Prostate gland (tissue), 2 donors: ENCODE data around the gene LTF. TPM values are rescaled to one million over a fixed set of nuclear protein-coding genes. Genes with fewer than 3 reads are reported as not detected.

Source experiments
- DNase-seq: peaks from one replicate; pipeline ENCODE4 v3.0.0-alpha.2; 2019; ENCODE audit warnings: low spot score
- H3K27ac ChIP-seq, 2 donors: fragments of 200-600 bp; sonication (generic); 2 replicates each; pipeline ENCODE4 v1.5.1; 2017 to 2019
- H3K27me3 ChIP-seq: fragments of 200-600 bp; sonication (generic); replicated peaks from 2 replicates; pipeline ENCODE4 v1.5.1; 2019; ENCODE audit not compliant: insufficient read depth
- H3K36me3 ChIP-seq, 2 donors: fragments of 200-600 bp; sonication (generic); 1 replicate in 1 of 2; 2 replicates in 1 of 2; pipeline versions ENCODE4 v1.5.1 to v1.8.1; 2017 to 2019
- H3K4me1 ChIP-seq: fragments of 200-600 bp; sonication (generic); replicated peaks from 2 replicates; pipeline ENCODE4 v1.5.1; 2019
- H3K4me3 ChIP-seq, 2 donors: fragments of 200-600 bp; sonication (generic); 2 replicates each; pipeline ENCODE4 v1.5.1; 2017 to 2019
- H3K9me3 ChIP-seq: fragments of 200-600 bp; sonication (generic); 2 replicates; pipeline ENCODE4 v1.5.1; 2017
- CTCF ChIP-seq, 4 experiments: fragments of 200-600 bp in 2 of 4; fragments of 450-650 bp in 2 of 4; sonication (generic) in 2 of 4; IDR thresholded peaks; 1 replicate in 3 of 4; 2 replicates in 1 of 4; pipeline ENCODE4 v1.5.1; 2016 to 2019; ENCODE audit warnings: antibody characterized with exemption in 4 of 4, mild to moderate bottlenecking in 2 of 4, moderate library complexity in 2 of 4
- POLR2A ChIP-seq: fragments of 450-650 bp; IDR thresholded peaks from one replicate; pipeline ENCODE4 v1.6.1; 2016; ENCODE audit warnings: antibody characterized with exemption, mild to moderate bottlenecking
- POLR2AphosphoS5 ChIP-seq: sonication (generic); formaldehyde crosslinking; IDR thresholded peaks from one replicate; pipeline ENCODE4 v1.6.1; 2017; ENCODE audit warnings: antibody characterized with exemption
- WGBS: methylation state at CpG from one replicate; pipeline ENCODE4 v1.1.5; 2018; 5-methylcytosine and 5-hydroxymethylcytosine counted together
- intact Hi-C: fragments of 100-400 bp; cut with DNase I; formaldehyde crosslinking; loops from one replicate; pipeline ENCODE4 v1.14.2; 2022
- total RNA-seq, 2 donors: library from RNA; depleted of rRNA; stranded (reverse); fragments of >200 nt; gene quantifications; one replicate each; pipeline ENCODE4 v1.1.0, GENCODE V29; 2016

LTF gene
- total RNA-seq, 2 donors from 2014 or later = 22.6 to 130 TPM

- Histone ChIP-seq H3K4me3 (no peak overlapping the region), H3K9me3 (no peaks in the 10 kb centered on the region), H3K36me3 (no peaks in the 10 kb centered on the region), H3K4me1 (no peaks in the 10 kb centered on the region), H3K27me3 (no peaks in the 10 kb centered on the region), H3K27ac (no peak overlapping the region)
- 92% methylated on average over 3 of the region's 3 CpGs for WGBS
- TF ChIP-seq CTCF (IDR thresholded peaks at IDR 0.05) (no peak), POLR2A (no peak), POLR2AphosphoS5 (no peak)
- intact Hi-C loops = no loop called here
- DNase-seq = no peak
Measured at GRCh38 chr3:46506526-46506925, 41.8 kb upstream of the LTF start.

- H3K27me3 ChIP-seq = no peaks in the 10 kb centered on the region
- DNase-seq = no peak
- H3K4me1 ChIP-seq = no peaks in the 10 kb centered on the region
- intact Hi-C loops = no loop called here
- TF ChIP-seq POLR2AphosphoS5 = no peak
- TF ChIP-seq CTCF (IDR thresholded peaks at IDR 0.05) = no peak
- TF ChIP-seq POLR2A = no peak
- H3K27ac ChIP-seq = no peak overlapping the region
- H3K36me3 ChIP-seq = no peaks in the 10 kb centered on the region
- no peaks in the 10 kb centered on the region for H3K9me3 ChIP-seq
- 83% methylated on average over 10 of the region's 10 CpGs for WGBS
- H3K4me3 ChIP-seq = no peak overlapping the region
Measured at GRCh38 chr3:46505953-46506352, 41.2 kb upstream of the LTF start.

- no peak overlapping the region for H3K27ac ChIP-seq
- H3K9me3 ChIP-seq = no peaks in the 10 kb centered on the region
- intact Hi-C loops = no loop called here
- TF ChIP-seq CTCF (IDR thresholded peaks at IDR 0.05) (no peak), POLR2A (no peak), POLR2AphosphoS5 (no peak)
- no peaks in the 10 kb centered on the region for H3K27me3 ChIP-seq
- H3K36me3 ChIP-seq = no peaks in the 10 kb centered on the region
- WGBS = 54% methylated on average over 5 of the region's 5 CpGs
- DNase-seq = no peak
- no peak overlapping the region for H3K4me3 ChIP-seq
- no peaks in the 10 kb centered on the region for H3K4me1 ChIP-seq
Measured at GRCh38 chr3:46504789-46505188, 40.1 kb upstream of the LTF start.

GRCh38 chr3:46503200-46503874 is 38.6 kb upstream of the LTF start:
- no peak for DNase-seq
- TF ChIP-seq POLR2A = no peak
- TF ChIP-seq CTCF (IDR thresholded peaks at IDR 0.05) = no peak
- TF ChIP-seq POLR2AphosphoS5 = no peak
- 75% methylated on average over 7 of the region's 7 CpGs for WGBS
- intact Hi-C loops = no loop called here
- H3K27me3 ChIP-seq = no peaks in the 10 kb centered on the region
- H3K36me3 ChIP-seq = no peaks in the 10 kb centered on the region
- no peak overlapping the region for H3K4me3 ChIP-seq
- H3K9me3 ChIP-seq = no peaks in the 10 kb centered on the region
- no peaks in the 10 kb centered on the region for H3K4me1 ChIP-seq
- H3K27ac ChIP-seq = no peak overlapping the region

GRCh38 chr3:46501702-46502101 is 37.0 kb upstream of the LTF start:
- 75% methylated on average over 4 of the region's 4 CpGs for WGBS
- DNase-seq = no peak
- intact Hi-C loops = no loop called here

More at GRCh38 chr3:46501702-46502101, 37.0 kb upstream of the LTF start:
- Histone ChIP-seq H3K9me3 (no peaks in the 10 kb centered on the region), H3K4me1 (no peaks in the 10 kb centered on the region), H3K4me3 (no peak overlapping the region), H3K36me3 (no peaks in the 10 kb centered on the region), H3K27ac (no peak overlapping the region), H3K27me3 (no peaks in the 10 kb centered on the region)
- TF ChIP-seq POLR2A (no peak), CTCF (IDR thresholded peaks at IDR 0.05) (no peak), POLR2AphosphoS5 (no peak)
